H1 (cell line): ENCODE results near the gene TRIOBP.

Source experiments
- EZH2 ChIP-seq: fragments of 200-600 bp; sonication (generic); IDR thresholded peaks from 2 replicates; pipeline ENCODE4 v1.7.1; 2012; ENCODE audit warnings: low read depth, mild to moderate bottlenecking, moderate library complexity, low read length, inconsistent platforms; ENCODE audit not compliant: severe bottlenecking
- KDM1A ChIP-seq: fragments of 200-600, 300-600 bp; sonication (generic); IDR thresholded peaks from 2 replicates; pipeline ENCODE4 v1.7.1; 2016; ENCODE audit warnings: mild to moderate bottlenecking, low read length, borderline replicate concordance
- MAFK ChIP-seq: IDR thresholded peaks from 2 replicates; pipeline ENCODE4 v1.6.1; 2012; ENCODE audit warnings: low read depth, mild to moderate bottlenecking, improper control_type of control experiment, low read length
- POLR2A ChIP-seq, 2 experiments: IDR thresholded peaks; 1 replicate in 1 of 2; 2 replicates in 1 of 2; pipeline ENCODE4 v1.6.1; 2011; ENCODE audit warnings: low read depth in 2 of 2, low read length in 2 of 2, mild to moderate bottlenecking in 2 of 2; ENCODE audit errors: control extremely low read depth in 1 of 2
- RXRA ChIP-seq: IDR thresholded peaks from 2 replicates; pipeline ENCODE4 v1.6.1; 2011; ENCODE audit warnings: low read depth, mild to moderate bottlenecking, low read length, moderate library complexity; ENCODE audit not compliant: insufficient read depth
- SRF ChIP-seq: IDR thresholded peaks from 2 replicates; pipeline ENCODE4 v1.6.1; 2011; ENCODE audit warnings: mild to moderate bottlenecking, low read depth, low read length, moderate library complexity
- TF ChIP-seq, protein P1 (sequence below), 3 experiments: IDR thresholded peaks; 1 replicate in 2 of 3; 2 replicates in 1 of 3; pipeline versions ENCODE4 v1.5.1 to v1.6.1; 2011; ENCODE audit warnings: low read length in 3 of 3, mild to moderate bottlenecking in 3 of 3, inconsistent platforms in 2 of 3, low read depth in 1 of 3, moderate library complexity in 1 of 3; ENCODE audit not compliant: insufficient read depth in 1 of 3; ENCODE audit errors: control extremely low read depth in 1 of 3

- no peak for TF ChIP-seq SRF
- TF ChIP-seq EZH2, result no peak
- TF ChIP-seq, protein P1, sequence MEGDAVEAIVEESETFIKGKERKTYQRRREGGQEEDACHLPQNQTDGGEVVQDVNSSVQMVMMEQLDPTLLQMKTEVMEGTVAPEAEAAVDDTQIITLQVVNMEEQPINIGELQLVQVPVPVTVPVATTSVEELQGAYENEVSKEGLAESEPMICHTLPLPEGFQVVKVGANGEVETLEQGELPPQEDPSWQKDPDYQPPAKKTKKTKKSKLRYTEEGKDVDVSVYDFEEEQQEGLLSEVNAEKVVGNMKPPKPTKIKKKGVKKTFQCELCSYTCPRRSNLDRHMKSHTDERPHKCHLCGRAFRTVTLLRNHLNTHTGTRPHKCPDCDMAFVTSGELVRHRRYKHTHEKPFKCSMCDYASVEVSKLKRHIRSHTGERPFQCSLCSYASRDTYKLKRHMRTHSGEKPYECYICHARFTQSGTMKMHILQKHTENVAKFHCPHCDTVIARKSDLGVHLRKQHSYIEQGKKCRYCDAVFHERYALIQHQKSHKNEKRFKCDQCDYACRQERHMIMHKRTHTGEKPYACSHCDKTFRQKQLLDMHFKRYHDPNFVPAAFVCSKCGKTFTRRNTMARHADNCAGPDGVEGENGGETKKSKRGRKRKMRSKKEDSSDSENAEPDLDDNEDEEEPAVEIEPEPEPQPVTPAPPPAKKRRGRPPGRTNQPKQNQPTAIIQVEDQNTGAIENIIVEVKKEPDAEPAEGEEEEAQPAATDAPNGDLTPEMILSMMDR (IDR thresholded peaks at IDR 0.05; ENCODE audit: control extremely low read depth in 1 of 3, insufficient read depth in 1 of 3, low read depth in 1 of 3, low read length in 3 of 3), result no peak
- peak; percentile 34; the same call in 1 of the 2 replicates for TF ChIP-seq KDM1A
- TF ChIP-seq RXRA, result no peak
- no peak for TF ChIP-seq MAFK
- peak in 1 of 2 experiments; percentile 26; a peak in 1 of 3 replicates for TF ChIP-seq POLR2A (IDR thresholded peaks at IDR 0.05; ENCODE audit: control extremely low read depth in 1 of 2, low read depth in 2 of 2, low read length in 2 of 2)
Measured at GRCh38 chr22:37676736-37677492, 19.9 kb upstream of the TRIOBP start.
